Measurements from ENCODE around the gene CFAP251.
A peak's percentile ranks its signal among the peaks of the same experiment; 100 is the strongest.
"Not testable (repeated sequence)": the region's sequence is repeated elsewhere in the genome, so short reads cannot be mapped to it uniquely, and the experiment has no call there.

Gene CFAP251

DNA sequence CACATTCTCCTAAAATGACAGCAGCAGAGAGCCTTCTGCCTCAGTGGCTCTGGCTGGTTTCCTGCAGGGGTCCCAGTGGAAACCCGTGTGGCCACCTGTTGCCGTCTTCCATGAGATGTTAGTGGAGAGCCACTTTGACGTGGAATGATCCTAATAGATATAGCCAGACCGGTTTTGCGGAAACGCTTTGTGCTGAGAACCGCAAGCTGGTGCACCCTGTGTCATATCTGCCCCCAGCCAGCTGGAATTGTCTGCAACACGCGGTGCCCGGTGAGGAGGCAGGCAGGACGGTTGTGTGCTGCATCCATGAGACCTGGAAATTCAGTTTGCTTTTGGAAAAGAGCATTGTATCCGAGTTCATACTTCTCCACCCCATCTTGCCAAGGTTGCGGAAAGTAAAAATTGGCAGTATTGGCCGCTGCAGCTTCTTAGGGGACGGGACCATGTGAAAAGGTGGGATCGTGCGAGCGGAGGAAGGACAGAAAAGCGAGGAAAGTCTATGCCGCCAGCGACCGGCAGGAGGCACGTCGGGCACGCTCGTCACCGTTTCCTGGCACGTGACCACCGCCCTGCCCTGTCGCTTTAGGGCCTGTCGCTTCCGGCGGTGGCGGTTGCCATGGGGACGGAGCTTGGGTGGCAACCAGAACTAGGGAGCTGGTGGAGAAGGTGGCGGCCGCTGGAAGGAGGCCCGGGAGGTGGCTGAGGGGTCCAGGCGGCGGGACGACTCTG lies at the start of gene CFAP251:
Gene CFAP251, plus strand, starts transcription at position 643 of the 729 bp plus-strand sequence. CDS start 2,714 bp downstream, outside the sequence.
- DNase-seq (ENCODE audit: low read depth in 1 of 2, low spot score in 1 of 2) = peak; percentile 90 to 93

DNA sequence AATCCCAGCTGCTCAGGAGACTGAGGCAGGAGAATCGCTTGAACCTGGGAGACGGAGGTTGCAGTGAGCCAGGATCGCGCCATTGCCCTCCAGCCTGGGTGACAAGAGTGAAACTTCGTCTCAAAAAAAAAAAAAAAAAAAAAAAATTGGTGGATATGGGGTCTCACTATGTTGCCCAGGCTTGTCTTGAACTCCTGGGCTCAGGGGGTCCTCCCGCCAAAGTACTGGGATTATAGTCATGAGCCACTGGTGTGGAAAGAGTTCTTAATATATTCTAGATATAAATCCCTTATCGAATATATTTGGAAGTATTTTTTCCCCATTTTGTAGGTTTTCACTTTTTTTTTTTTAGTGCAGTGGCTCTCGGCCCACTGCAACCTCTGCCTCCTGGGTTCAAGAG lies 49.2 kb upstream of the CFAP251 start:
- DNase-seq (ENCODE audit: low read depth in 1 of 2, low spot score in 1 of 2) = not testable (repeated sequence)

DNA sequence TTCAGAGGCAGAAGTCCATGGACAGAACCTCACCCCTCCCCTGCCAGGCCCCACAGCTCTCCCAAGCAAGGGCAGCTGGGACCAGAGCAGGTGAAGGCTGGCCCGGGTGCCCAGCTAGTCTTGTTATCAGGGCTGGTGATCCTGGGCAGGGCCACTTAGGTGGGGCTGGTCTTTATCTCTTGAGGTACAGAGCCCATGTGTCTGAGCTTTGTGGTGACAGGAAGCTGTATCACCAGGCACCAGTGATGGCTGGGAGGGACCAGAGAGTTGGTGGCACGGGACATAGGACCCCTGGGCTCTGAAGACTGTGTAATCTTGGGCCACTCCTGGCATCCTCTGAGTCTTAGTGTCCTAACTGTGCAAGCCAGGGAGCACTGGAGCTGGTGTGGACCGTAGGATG lies 46.9 kb upstream of the CFAP251 start:
- no peak for DNase-seq (ENCODE audit: low read depth in 1 of 2, low spot score in 1 of 2)

DNA sequence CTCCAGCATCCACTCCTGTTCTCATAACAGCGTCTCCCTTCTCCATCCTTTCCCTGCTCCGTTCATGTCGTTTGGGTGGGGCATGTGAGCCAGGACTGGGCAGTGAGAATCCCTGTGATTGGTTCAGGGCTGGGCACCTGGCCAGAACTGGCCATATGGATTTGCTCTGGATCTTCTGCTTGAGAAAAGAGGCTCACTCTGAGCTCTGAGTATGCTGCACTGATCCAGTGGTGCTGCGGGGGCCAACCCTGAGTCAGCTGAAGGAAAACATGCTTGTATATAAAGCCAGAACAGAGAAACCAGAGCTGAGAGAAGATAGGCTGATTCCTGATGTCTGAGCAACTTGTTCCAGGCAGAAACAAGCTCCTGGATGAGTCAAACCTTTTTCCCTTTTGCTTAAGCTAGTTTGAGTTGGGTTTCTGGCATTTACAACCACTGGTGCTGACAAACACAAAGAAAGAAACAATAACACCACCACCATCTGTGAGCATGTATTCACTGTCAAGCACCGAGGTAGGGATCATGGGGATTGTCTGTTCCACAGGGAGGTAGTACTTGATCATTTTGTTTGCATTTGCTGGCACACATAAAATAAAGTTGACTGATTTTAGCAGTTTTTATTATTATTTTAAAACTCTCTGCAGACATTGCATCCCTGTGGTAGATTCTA lies 45.7 kb upstream of the CFAP251 start:
- no peak for DNase-seq (ENCODE audit: low read depth in 1 of 2, low spot score in 1 of 2)

DNA sequence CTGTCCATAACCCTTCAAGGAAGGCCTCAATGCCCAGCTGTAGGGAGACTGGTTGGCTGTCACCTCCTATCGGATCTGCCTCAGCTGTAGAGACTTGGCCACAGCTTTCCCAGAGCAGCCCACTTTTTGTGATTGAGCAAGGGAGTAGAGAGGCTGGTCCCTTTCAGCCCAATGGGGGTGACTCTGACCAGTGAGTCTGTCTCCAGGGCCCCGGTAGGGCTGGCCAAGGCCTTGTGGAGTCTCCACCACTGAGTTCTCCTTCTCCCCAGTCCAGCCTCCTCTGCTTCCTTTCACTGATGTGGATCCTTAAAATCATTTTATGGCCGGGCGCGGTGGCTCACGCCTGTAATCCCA lies 45.2 kb upstream of the CFAP251 start:
- no peak for DNase-seq (ENCODE audit: low read depth in 1 of 2, low spot score in 1 of 2)

DNA sequence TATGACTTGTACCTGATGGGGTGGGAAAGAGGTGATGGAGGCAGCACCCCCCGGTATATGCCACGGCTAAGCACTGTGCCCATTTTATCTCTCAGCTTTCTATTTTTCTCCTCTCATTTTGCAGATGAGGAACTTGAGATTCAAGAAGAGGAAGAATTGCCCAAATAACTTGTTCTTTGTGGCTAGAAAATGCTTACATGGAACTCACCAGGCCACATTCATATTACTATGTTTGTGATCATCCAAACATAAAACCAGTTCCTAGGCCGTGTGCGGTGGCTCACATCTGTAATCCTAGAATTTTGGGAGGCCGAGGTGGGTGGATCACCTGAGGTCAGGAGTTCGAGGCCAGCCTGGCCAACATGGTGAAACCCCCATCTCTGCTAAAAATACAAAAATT lies 44.3 kb upstream of the CFAP251 start:
- DNase-seq (ENCODE audit: low read depth in 1 of 2, low spot score in 1 of 2) = no peak

DNA sequence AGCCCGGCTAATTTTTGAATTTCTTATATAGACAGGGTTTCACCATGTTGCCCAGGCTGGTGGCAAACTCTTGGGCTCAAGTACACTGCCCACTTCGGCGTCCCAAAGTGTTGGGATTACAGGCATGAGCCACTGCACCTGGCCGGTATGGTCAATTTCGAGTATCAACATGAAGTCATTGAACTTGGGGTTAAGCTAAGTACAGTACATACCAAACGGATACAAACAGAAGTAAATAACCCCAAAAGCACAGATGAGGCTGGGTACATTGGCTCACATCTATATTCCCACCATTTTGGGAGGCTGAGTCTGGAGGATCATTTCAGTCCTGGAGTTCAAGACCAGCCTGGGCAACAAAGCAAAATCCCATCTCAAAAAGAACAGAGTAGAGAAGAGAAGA lies 42.8 kb upstream of the CFAP251 start:
- no peak for DNase-seq (ENCODE audit: low read depth in 1 of 2, low spot score in 1 of 2)

GRCh38 chr12:121876080-121876447 lies 42.3 kb upstream of the CFAP251 start:
- not testable (repeated sequence) for DNase-seq (ENCODE audit: low read depth in 1 of 2, low spot score in 1 of 2)

GRCh38 chr12:121883315-121883660 lies 35.1 kb upstream of the CFAP251 start:
- DNase-seq (ENCODE audit: low read depth in 1 of 2, low spot score in 1 of 2) = no peak

DNA sequence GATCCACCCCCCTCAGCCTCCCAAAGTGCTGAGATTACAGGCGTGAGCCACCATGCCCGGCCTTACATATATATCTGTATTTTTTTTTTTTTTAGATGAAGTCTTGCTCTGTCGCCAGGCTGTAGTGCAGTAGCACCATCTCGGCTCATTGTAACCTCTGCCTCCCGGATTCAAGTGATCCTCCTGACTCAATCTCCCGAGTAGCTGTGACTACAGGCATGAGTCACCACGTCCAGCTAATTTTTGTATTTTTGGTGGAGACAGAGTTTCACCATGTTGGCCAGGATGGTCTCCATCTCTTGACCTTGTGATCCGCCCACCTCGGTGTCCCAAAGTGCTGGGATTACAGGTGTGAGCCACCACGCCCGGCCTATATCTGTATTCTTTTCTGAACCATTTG lies 33.3 kb upstream of the CFAP251 start:
- DNase-seq (ENCODE audit: low read depth in 1 of 2, low spot score in 1 of 2) = not testable (repeated sequence)

DNA sequence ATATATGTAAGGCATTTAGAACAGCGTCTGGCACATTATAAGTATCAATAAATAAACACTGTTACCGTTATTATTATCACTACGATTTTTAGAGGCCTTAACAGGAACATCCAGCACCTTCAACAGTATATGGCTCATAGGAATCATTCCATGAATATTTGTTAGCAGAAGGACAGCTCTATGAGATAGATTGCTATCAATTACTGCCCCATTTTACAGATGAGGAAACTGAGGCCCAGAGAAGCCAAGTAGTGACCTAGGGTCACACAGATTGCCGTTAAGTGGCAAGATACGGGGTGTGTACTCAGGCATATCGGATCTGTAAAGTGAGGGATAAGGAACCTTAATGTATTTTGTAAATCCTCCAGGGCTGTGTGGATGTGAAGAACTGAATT lies 30.3 kb upstream of the CFAP251 start:
- no peak for DNase-seq (ENCODE audit: low read depth in 1 of 2, low spot score in 1 of 2)

DNA sequence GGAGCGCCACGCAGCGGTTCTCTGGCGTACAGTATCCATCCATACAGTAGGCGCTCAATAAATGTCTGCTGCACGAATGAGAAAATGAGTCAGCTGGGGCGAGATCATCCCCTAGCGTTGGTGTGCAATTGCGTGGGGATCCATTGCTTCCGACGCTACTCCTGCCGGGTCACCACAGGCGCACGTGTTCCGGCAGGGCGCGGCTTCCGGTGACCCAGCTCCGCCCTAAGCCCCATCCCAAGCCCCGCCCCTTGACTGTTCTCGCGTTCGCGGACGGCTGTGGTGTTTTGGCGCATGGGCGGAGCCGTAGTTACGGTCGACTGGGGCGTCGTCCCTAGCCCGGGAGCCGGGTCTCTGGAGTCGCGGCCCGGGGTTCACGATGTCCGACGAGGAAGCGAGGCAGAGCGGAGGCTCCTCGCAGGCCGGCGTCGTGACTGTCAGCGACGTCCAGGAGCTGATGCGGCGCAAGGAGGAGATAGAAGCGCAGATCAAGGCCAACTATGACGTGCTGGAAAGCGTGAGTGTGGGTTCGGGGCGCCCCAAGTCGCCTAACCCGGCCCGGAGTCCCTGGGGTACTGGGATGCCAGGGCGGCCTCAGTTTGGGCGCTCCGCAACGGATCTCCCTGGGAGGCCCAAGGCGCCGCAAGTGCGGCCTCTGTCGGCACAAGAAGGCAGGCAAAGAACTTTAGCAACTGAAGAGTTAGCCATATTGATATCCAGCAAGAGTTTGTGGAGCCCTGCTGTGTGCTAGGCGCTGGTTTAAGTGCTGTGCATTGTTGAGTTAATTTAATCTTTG lies 29.7 kb upstream of the CFAP251 start, which contains the start of gene PSMD9:
Gene PSMD9, plus strand, starts transcription at position 313 of the 796 bp plus-strand sequence. Its CDS starts 67 bp downstream, at position 380.
- DNase-seq (ENCODE audit: low read depth in 1 of 2, low spot score in 1 of 2) = peak; percentile 97 to 98

DNA sequence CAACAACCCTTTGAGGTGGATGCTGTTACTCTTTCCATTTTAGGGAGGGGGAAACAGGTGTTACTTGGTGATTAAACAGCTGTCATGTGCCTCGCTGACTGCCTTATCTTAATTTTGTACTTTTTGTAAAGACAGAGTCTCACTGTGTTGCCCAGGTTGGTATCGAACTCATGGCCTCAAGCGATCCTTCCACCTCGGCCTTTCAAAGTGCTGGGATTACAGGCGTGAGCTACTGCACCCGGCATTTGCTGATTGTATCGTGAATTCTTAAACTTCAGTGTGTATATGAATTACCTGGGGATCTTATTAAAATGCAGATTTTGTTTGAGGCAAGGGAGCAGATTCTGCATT lies 29.1 kb upstream of the CFAP251 start:
- no peak for DNase-seq (ENCODE audit: low read depth in 1 of 2, low spot score in 1 of 2)

DNA sequence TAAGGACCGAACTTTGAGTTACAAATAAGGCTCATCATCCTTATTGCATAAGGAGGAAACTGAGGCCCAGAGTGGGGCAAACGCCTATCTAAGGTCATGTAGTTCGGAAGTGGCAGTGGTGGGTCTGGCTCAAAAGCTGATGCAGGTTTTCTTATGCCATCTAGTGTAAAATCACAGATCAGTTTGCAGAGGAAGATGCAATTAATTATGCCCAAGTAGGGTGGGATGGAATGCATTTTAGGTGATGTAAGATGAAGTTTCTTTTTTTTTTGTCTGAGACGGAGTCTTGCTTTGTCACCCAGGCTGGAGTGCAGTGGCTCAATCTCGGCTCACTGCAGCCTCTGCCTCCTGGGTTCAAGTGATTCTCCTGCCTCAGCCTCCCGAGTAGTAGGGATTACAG lies 28.7 kb upstream of the CFAP251 start:
- DNase-seq (ENCODE audit: low read depth in 1 of 2, low spot score in 1 of 2) = not testable (repeated sequence)

DNA sequence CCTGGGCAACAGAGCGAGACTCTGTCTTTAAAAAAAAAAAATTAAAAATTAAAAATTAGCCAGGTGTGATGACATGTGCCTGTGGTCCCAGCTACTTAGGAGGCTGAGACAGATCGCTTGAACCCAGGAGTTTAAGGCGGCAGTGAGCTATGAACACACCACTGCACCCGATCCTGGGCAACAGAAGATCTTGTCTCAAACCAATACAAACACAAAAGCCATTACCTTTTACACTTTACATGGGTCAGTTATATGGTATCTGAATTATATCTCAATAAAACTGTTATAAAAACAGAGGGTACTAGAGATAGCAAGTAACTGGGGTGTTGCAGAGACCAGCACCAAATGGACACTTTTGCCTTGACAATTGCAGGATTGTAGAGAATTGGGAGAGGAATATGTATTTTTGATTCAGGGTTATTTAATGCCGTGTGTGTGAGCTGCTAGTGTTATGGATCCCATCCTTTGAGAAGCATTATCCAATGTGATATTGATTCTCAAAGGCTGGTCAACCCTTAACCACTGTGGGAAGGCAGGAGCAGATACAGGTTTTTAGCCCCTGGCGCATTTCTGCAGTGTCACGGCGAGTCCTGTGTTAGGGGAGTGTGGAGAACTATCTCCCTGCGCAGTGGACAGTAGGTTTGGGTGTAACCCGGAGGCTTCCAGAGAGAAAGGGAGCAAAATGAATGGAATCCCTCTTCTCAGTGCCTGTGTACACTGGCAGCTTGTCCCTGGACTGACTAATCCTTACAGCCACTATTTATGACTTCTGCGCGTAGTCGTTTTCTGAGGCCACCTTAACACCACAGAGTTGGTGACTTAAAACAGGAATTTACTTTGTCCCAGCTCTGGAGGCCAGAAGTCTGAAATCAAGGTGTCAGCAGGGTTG lies 25.5 kb upstream of the CFAP251 start:
- no peak for DNase-seq (ENCODE audit: low read depth in 1 of 2, low spot score in 1 of 2)

DNA sequence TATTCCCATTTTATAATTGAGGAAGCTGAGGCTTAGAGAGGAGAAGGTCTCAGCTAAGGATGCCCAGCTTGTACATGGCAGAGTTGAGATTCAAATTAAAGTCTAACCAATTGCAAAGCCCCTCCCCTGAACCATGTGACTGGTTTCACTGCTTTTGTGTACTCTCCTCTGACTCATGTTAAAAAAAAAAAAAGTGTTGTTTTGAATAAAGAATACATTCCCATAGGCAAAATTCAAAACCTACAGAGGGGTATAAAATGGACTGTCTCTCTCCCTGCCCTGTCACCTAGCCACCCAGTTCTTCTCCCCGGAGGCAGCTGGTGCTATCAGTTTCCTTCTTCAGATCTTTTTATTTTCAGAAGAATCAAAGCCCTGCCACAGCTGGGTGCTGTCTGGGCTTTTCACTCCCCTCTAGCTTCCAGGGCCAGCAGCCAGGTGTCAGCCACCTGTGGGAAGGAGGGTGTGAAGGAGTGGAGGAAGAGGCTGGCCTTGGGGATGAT lies 24.4 kb upstream of the CFAP251 start:
- no peak for DNase-seq (ENCODE audit: low read depth in 1 of 2, low spot score in 1 of 2)

- no peak for DNase-seq (ENCODE audit: low read depth in 1 of 2, low spot score in 1 of 2)
These were observed 23.8 kb upstream of the CFAP251 start for GRCh38 chr12:121894633-121895032.

- no peak for DNase-seq (ENCODE audit: low read depth in 1 of 2, low spot score in 1 of 2)
These were observed 20.1 kb upstream of the CFAP251 start for GRCh38 chr12:121898287-121898686.

DNA sequence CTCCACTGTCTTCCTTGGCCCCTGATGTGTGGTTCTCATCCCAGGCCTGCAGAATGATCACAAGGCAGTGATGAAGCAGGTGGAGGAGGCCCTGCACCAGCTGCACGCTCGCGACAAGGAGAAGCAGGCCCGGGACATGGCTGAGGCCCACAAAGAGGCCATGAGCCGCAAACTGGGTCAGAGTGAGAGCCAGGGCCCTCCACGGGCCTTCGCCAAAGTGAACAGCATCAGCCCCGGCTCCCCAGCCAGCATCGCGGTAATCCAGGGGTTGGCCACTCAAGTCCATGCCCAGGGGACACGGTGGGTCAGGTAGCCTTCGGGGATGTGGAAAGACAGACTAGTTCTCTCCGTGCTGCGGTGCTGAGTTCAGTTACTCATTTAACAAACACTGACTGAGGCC lies 18.8 kb upstream of the CFAP251 start:
- no peak for DNase-seq (ENCODE audit: low read depth in 1 of 2, low spot score in 1 of 2)

DNA sequence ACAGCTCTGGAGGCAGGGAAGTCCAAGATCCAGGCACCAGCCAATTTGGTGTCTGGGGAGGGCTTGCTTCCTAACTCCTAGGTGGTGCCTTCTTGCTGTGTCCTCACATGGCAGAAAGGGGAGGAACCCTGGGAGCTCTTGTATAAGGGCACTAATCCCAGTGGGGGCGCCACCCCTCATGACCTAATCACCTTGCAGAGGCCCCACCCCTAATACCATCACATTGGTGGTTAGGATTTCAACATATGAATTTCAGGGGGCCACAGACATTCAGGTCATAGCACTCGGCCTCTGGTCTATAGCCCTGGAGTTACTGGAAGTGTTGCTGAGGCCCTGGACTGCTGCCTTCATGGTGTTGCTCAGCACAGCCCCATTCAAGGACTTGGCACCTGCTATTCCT lies 15.2 kb upstream of the CFAP251 start:
- no peak for DNase-seq (ENCODE audit: low read depth in 1 of 2, low spot score in 1 of 2)

GRCh38 chr12:121905746-121906145 lies 12.6 kb upstream of the CFAP251 start:
- no peak for DNase-seq (ENCODE audit: low read depth in 1 of 2, low spot score in 1 of 2)

All from activated T-helper 1 cell treated with anti-CD3 and anti-CD28 coated beads, Interleukin-2, amount 50 U/mL, for 16 hours (primary cell).